HEK293T (cell line): ENCODE measurements around the gene SLC16A8.

Source experiments
- ELF4 ChIP-seq: fragments of 450-650 bp; IDR thresholded peaks from 2 replicates; pipeline ENCODE4 v1.6.1; 2017; ENCODE audit warnings: antibody characterized with exemption
- FOXA1 ChIP-seq: fragments of 450-650 bp; IDR thresholded peaks from 2 replicates; pipeline ENCODE4 v1.6.1; 2016; ENCODE audit warnings: mild to moderate bottlenecking
- FOXK2 ChIP-seq: fragments of 450-650 bp; IDR thresholded peaks from 2 replicates; pipeline ENCODE4 v1.6.1; 2016; ENCODE audit warnings: mild to moderate bottlenecking
- FOXM1 ChIP-seq: fragments of 450-650 bp; IDR thresholded peaks from 2 replicates; pipeline ENCODE4 v1.6.1; 2017; ENCODE audit warnings: mild to moderate bottlenecking, borderline replicate concordance
- HDGF ChIP-seq: fragments of 450-650 bp; IDR thresholded peaks from 2 replicates; pipeline ENCODE4 v1.6.1; 2017; ENCODE audit warnings: antibody characterized with exemption, borderline replicate concordance
- L3MBTL2 ChIP-seq: fragments of 450-650 bp; conservative IDR thresholded peaks from 2 replicates; pipeline ENCODE4 v1.6.1; 2016; ENCODE audit warnings: mild to moderate bottlenecking
- SP1 ChIP-seq: fragments of 450-650 bp; IDR thresholded peaks from 2 replicates; pipeline ENCODE4 v1.6.1; 2017
- SUZ12 ChIP-seq: fragments of 450-650 bp; IDR thresholded peaks from 2 replicates; pipeline ENCODE4 v1.6.1; 2016; ENCODE audit warnings: mild to moderate bottlenecking
- ZNF384 ChIP-seq: fragments of 450-650 bp; IDR thresholded peaks from 2 replicates; pipeline ENCODE4 v1.6.1; 2016
- TF ChIP-seq, protein P1 (sequence below): fragments of 450-650 bp; IDR thresholded peaks from 2 replicates; pipeline ENCODE4 v1.6.1; 2016

DNA sequence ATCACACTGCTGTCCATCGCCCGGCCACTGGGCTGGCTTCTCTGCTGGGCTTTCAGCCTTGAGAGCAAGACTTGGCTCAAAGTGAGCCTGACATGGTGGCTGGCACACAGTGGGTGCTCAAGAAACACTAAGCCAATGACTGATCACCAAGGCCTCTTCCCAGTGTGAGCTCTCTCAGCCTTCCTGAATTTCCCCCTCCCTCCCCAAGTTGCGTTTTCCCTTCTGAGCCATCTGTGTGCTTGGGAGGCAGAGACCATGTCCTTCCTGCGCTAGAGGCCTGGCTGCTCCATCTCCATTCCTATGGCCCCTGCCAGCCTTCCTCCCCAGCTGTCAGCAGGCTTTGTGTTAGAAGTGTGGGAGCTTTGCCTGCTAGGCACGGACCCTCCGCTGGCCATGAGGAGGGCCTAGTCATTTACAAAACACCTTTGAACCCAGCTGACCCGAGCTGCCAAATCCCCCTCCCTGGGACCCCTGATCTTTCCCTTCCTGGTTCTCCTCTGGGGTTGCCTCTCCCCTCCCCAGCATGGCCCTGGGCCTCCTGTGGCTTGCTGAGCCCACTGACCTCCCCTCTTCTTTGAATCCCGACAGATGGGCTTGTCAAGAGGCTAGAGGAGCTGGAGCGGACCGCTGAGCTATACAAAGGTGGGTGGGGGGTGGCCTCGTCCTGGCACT is 13.6 kb downstream of the SLC16A8 start:
- TF ChIP-seq FOXM1 = no peak
- TF ChIP-seq SUZ12 = no peak
- no peak for TF ChIP-seq HDGF
- no peak for TF ChIP-seq ZNF384
- no peak for TF ChIP-seq SP1
- no peak for TF ChIP-seq L3MBTL2
- TF ChIP-seq, protein P1, sequence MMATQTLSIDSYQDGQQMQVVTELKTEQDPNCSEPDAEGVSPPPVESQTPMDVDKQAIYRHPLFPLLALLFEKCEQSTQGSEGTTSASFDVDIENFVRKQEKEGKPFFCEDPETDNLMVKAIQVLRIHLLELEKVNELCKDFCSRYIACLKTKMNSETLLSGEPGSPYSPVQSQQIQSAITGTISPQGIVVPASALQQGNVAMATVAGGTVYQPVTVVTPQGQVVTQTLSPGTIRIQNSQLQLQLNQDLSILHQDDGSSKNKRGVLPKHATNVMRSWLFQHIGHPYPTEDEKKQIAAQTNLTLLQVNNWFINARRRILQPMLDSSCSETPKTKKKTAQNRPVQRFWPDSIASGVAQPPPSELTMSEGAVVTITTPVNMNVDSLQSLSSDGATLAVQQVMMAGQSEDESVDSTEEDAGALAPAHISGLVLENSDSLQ = no peak
- no peak for TF ChIP-seq FOXA1
- TF ChIP-seq ELF4 = no peak
- no peak for TF ChIP-seq FOXK2
